HCT116 (cell line): ENCODE results near the gene GPN2. TPM values are rescaled to one million over a fixed set of nuclear protein-coding genes. Genes with fewer than 3 reads are reported as not detected.
"Not testable (repeated sequence)": the region's sequence is repeated elsewhere in the genome, so short reads cannot be mapped to it uniquely, and the experiment has no call there.

Source experiments
- ATAC-seq: fragments of 200-7000 bp; cut with Tn5 transposase; 2 replicates; pipeline ENCODE4 v1.9.1; 2020; ENCODE audit warnings: mild to moderate bottlenecking, moderate library complexity
- BruUV-seq: library from RNA; stranded (reverse); fragments of 400-500 nt; replicated peaks from 2 replicates; lab custom pipeline; 2021; lab: Mats Ljungman, UMichigan
- CTCF ChIA-PET: fragments of 300-600 bp; sonication (Branson Sonifier 250); formaldehyde crosslinking; loops from one replicate; lab custom pipeline; 2021; ENCODE audit warnings: antibody characterized with exemption; lab: Charles Lee
- POLR2A ChIA-PET: fragments of 300-600, 350-600 bp; sonication (Branson Sonifier 250); formaldehyde crosslinking; loops from one replicate; lab custom pipeline; 2021; ENCODE audit warnings: antibody characterized with exemption; lab: Charles Lee
- RAD21 ChIA-PET, 2 experiments: fragments of 300-600 bp; sonication (Branson Sonifier 250); formaldehyde crosslinking; loops; one replicate each; lab custom pipeline; 2023; ENCODE audit warnings: low total read pairs in 2 of 2; ENCODE audit not compliant: uncharacterized antibody in 2 of 2, unreplicated experiment in 2 of 2, low non-redundant PET in 1 of 2; lab: Charles Lee
- DNase-seq: peaks from one replicate; pipeline ENCODE4 v3.0.0-alpha.2; 2010; ENCODE audit warnings: low read depth, low spot score
- H2AFZ ChIP-seq: fragments of 200-600 bp; shearing (Covaris generic), sonication (generic); 2 replicates; pipeline ENCODE4 v1.6.1; 2017; ENCODE audit warnings: low read depth, mixed run types, mixed read lengths, antibody characterized with exemption, low read length; ENCODE audit not compliant: poor library complexity, severe bottlenecking
- H3K27ac ChIP-seq: 2 replicates; pipeline ENCODE4 v1.5.1; 2012; ENCODE audit warnings: low read depth, low read length
- H3K27me3 ChIP-seq: fragments of 200-600 bp; sonication (generic); 2 replicates; pipeline ENCODE4 v1.6.1; 2016; ENCODE audit warnings: mixed run types, low read length, mixed read lengths; ENCODE audit not compliant: insufficient read depth
- H3K36me3 ChIP-seq, 2 experiments: fragments of 200-500 bp in 1 of 2; fragments of 200-600 bp in 1 of 2; sonication (Bioruptor generic) in 1 of 2; sonication (generic) in 1 of 2; 2 replicates each; pipeline versions ENCODE4 v1.5.1 to v1.6.1; 2014 to 2016; ENCODE audit warnings: low read length in 2 of 2, inconsistent platforms in 1 of 2, mixed read lengths in 1 of 2, mixed run types in 1 of 2; ENCODE audit not compliant: insufficient read depth in 2 of 2, control insufficient read depth in 1 of 2
- H3K4me1 ChIP-seq, 2 experiments: fragments of 200-600 bp in 1 of 2; sonication (generic) in 1 of 2; 2 replicates each; pipeline versions ENCODE4 v1.5.1 to v1.6.1; 2012 to 2017; ENCODE audit warnings: low read length in 2 of 2, inconsistent platforms in 1 of 2, mild to moderate bottlenecking in 1 of 2, mixed read lengths in 1 of 2, mixed run types in 1 of 2, moderate library complexity in 1 of 2; ENCODE audit not compliant: insufficient read depth in 2 of 2, control insufficient read depth in 1 of 2
- H3K4me2 ChIP-seq: fragments of 200-600 bp; sonication (generic); 2 replicates; pipeline ENCODE4 v1.6.1; 2017; ENCODE audit warnings: mixed run types, low read length, mixed read lengths
- H3K4me3 ChIP-seq, 2 experiments: fragments of 200-600 bp in 1 of 2; sonication (generic) in 1 of 2; replicated peaks in 1 of 2; 2 replicates each; pipeline ENCODE4 v1.5.1; 2011 to 2016; ENCODE audit warnings: low read length in 2 of 2, control low read depth in 1 of 2, low read depth in 1 of 2, mild to moderate bottlenecking in 1 of 2, mixed read lengths in 1 of 2, mixed run types in 1 of 2
- H3K79me2 ChIP-seq: fragments of 200-600 bp; sonication (generic); 2 replicates; pipeline ENCODE4 v1.6.1; 2017; ENCODE audit warnings: mild to moderate bottlenecking, mixed run types, low read length, moderate library complexity, mixed read lengths; ENCODE audit not compliant: insufficient read depth
- H3K9ac ChIP-seq: fragments of 200-600 bp; sonication (generic); 2 replicates; pipeline ENCODE4 v1.6.1; 2016; ENCODE audit warnings: low read length, mixed read lengths
- H3K9me2 ChIP-seq: fragments of 200-600 bp; sonication (generic), shearing (Covaris generic); 2 replicates; pipeline ENCODE4 v1.6.1; 2017; ENCODE audit warnings: mixed run types, mild to moderate bottlenecking, moderate library complexity; ENCODE audit not compliant: insufficient read depth
- H3K9me3 ChIP-seq, 2 experiments: fragments of 200-500 bp in 1 of 2; fragments of 200-600 bp in 1 of 2; sonication (Bioruptor generic) in 1 of 2; sonication (generic) in 1 of 2; 2 replicates each; pipeline ENCODE4 v1.6.1; 2014 to 2017; ENCODE audit warnings: low read length in 2 of 2, mixed read lengths in 2 of 2, inconsistent platforms in 1 of 2, low read depth in 1 of 2, mild to moderate bottlenecking in 1 of 2, mixed run types in 1 of 2, moderate library complexity in 1 of 2; ENCODE audit not compliant: control insufficient read depth in 1 of 2, insufficient read depth in 1 of 2
- H4K20me1 ChIP-seq: fragments of 200-600 bp; sonication (generic), shearing (Covaris generic); 2 replicates; pipeline ENCODE4 v1.6.1; 2017; ENCODE audit warnings: mixed run types, mild to moderate bottlenecking, moderate library complexity; ENCODE audit not compliant: insufficient read depth
- ELF1 ChIP-seq: IDR thresholded peaks from 2 replicates; pipeline ENCODE4 v1.6.1; 2012; ENCODE audit warnings: low read depth, borderline replicate concordance
- intact Hi-C: fragments of 100-400 bp; cut with micrococcal nuclease; formaldehyde crosslinking; loops from 2 replicates; pipeline ENCODE4 v1.10.0; 2022
- total RNA-seq: library from RNA; stranded (reverse); gene quantifications from one replicate; pipeline ENCODE4 v1.2.1, GENCODE V29; 2021; ENCODE audit not compliant: unreplicated experiment

The GPN2 gene
- total RNA-seq, 1 experiment from 2014 or later: 37.2 TPM

DNA sequence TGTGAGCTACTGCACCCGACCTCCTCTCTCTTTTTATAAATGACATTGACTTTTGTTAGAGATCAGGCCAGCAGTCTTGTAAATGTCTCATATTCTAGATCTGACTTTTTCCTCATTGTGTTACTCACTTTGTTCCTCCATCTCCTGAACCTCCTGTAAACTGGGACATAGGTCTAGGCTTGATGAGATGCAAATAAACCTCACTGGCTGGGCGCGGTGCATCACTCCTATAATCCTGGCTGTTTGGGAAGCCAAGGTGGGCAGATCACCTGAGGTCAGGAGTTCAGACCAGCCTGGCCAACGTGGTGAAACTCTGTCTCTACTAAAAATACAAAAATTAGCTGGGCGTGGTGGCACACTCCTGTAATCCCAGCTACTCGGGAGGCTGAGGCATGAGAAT lies 42.3 kb downstream of the GPN2 start:
- Histone ChIP-seq H3K4me1 (peaks cover 24 to 42% of the 10 kb centered on the region in 2 experiments), H3K36me3 (peaks cover 11 to 26% of the 10 kb centered on the region in 2 experiments; a peak in 3 of 4 replicates), H3K9ac (peak overlapping the region; percentile 59), H3K27ac (peak overlapping the region; percentile 72; the same call in 1 of the 2 replicates), H3K4me2 (peak overlapping the region; percentile 65; the same call in 1 of the 2 replicates)
- BruUV-seq, H3K79me2 ChIP-seq, H4K20me1 ChIP-seq, RAD21 ChIA-PET, H3K9me3 ChIP-seq, H2AFZ ChIP-seq, intact Hi-C loops, H3K27me3 ChIP-seq, DNase-seq, H3K4me3 ChIP-seq, H3K9me2 ChIP-seq, ATAC-seq: not testable (repeated sequence)
- POLR2A ChIA-PET: interaction anchor here (3.0 kb wide), 1 partner anchor 17 kb away, joined by 29 read pairs; the partner anchor contains the start of gene SFN
- CTCF ChIA-PET: interaction anchor here (1.8 to 2.7 kb wide), 3 partner anchors 13 to 39 kb away, joined by 5 to 14 read pairs (median 5); no protein-coding TSS in a partner anchor

GRCh38 chr1:26844424-26845196 lies 45.5 kb downstream of the GPN2 start:
- H2AFZ ChIP-seq: no peak overlapping the region
- H3K27ac ChIP-seq: no peak overlapping the region
- H4K20me1 ChIP-seq: no peaks in the 10 kb centered on the region
- no peak overlapping the region for H3K4me2 ChIP-seq
- no peak for TF ChIP-seq ELF1
- no TSS peak for BruUV-seq
- H3K4me3 ChIP-seq: no peak overlapping the region
- peaks cover 19 to 27% of the 10 kb centered on the region in 2 experiments for H3K4me1 ChIP-seq
- no peaks in the 10 kb centered on the region for H3K9me2 ChIP-seq
- CTCF ChIA-PET: no interaction called here
- H3K9me3 ChIP-seq: no peaks in the 10 kb centered on the region
- intact Hi-C loops: no loop called here
- ATAC-seq (no peak), DNase-seq (no peak)
- H3K9ac ChIP-seq: no peak overlapping the region
- POLR2A ChIA-PET: no interaction called here
- RAD21 ChIA-PET: no interaction called here
- H3K79me2 ChIP-seq: peaks cover 12% of the 10 kb centered on the region; the same call in 1 of the 2 replicates
- H3K36me3 ChIP-seq: peaks cover 6 to 15% of the 10 kb centered on the region in 2 experiments; a peak in 2 of 4 replicates
- H3K27me3 ChIP-seq: no peaks in the 10 kb centered on the region
